GM23338 (cell line): ENCODE results near the gene XRN2.

ENCODE experiments used
- CREB1 ChIP-seq: fragments of 250-450 bp; sonication (Bioruptor Pico); IDR thresholded peaks from 2 replicates; pipeline ENCODE4 v1.5.0; 2020; ENCODE audit warnings: low read depth, mild to moderate bottlenecking, moderate library complexity
- CTCF ChIP-seq, 2 experiments: fragments of 200-600 bp in 1 of 2; sonication (generic) in 1 of 2; conservative IDR thresholded peaks; 2 replicates each; pipeline versions ENCODE4 v1.5.1 to v1.6.1; 2016 to 2017; ENCODE audit warnings: antibody characterized with exemption in 2 of 2, low read depth in 2 of 2, mild to moderate bottlenecking in 2 of 2, moderate library complexity in 1 of 2
- EZH2 ChIP-seq: fragments of 200-600 bp; sonication (generic); IDR thresholded peaks from one replicate; pipeline ENCODE4 v1.8.0; 2017; ENCODE audit warnings: antibody characterized with exemption, mild to moderate bottlenecking, low read depth; ENCODE audit not compliant: unreplicated experiment
- EZH2phosphoT487 ChIP-seq: fragments of 200-600 bp; sonication (generic); IDR thresholded peaks from one replicate; pipeline ENCODE4 v1.8.1; 2018; ENCODE audit warnings: antibody characterized with exemption; ENCODE audit not compliant: unreplicated experiment
- JUNB ChIP-seq: IDR thresholded peaks from one replicate; pipeline ENCODE4 v1.6.1; 2016; ENCODE audit warnings: antibody characterized with exemption; ENCODE audit not compliant: unreplicated experiment
- NANOG ChIP-seq: IDR thresholded peaks from 2 replicates; pipeline ENCODE4 v1.6.1; 2016; ENCODE audit warnings: antibody characterized with exemption, borderline replicate concordance
- POLR2AphosphoS5 ChIP-seq: IDR thresholded peaks from 2 replicates; pipeline ENCODE4 v1.6.1; 2016; ENCODE audit warnings: antibody characterized with exemption, low read depth
- STAT1 ChIP-seq: IDR thresholded peaks from one replicate; pipeline ENCODE4 v1.6.1; 2016; ENCODE audit warnings: antibody characterized with exemption; ENCODE audit not compliant: unreplicated experiment
- ZNF114 ChIP-seq: fragments of 250-450 bp; sonication (Bioruptor Pico); IDR thresholded peaks from 2 replicates; pipeline ENCODE4 v1.5.0; 2020; ENCODE audit warnings: mild to moderate bottlenecking, moderate library complexity
- TF ChIP-seq, protein P1 (sequence below): IDR thresholded peaks from one replicate; pipeline ENCODE4 v1.6.1; 2018; ENCODE audit warnings: antibody characterized with exemption; ENCODE audit not compliant: unreplicated experiment

DNA sequence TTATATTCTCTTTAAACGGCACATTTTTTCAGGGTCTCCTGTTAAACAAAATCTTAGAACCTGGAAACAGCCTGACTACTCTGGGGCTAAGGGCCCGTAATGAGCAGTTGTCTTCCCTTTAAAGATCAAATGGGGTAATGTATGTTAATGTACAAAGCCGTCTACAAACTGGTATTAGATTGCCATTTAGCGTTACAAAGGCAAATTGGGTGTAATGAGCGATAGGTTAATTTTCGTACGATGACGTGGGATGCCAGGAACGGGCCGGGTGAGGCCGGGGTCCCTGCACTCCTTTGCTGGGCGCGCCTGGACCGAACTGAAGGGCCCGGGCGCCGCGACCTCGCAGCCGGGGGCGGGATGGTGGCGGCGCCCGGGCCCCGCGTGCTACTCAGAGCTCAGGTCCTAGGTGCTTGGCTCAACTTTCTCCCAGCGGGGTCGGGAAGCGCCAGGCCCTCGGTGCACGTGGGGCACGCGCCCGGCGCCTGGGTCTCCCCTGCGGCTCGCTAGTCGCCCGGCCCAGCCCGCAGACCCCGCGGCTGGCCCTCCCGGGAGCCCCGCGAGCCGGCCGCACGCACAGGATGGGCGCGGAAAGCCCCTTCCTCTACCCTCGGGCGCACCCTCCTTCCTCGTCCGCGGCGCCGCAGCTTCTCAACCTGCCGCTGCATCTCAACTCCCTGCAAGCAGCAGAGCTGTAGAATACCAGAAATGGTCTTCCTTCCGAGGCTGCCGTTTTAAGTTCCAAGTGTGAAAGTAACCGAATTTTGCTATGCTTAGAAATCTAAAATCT lies 88.2 kb downstream of the XRN2 start:
- TF ChIP-seq CTCF (conservative IDR thresholded peaks at IDR 0.05; ENCODE audit: low read depth in 2 of 2), result no peak
- peak; percentile 20 for TF ChIP-seq EZH2
- no peak for TF ChIP-seq EZH2phosphoT487
- TF ChIP-seq POLR2AphosphoS5, result no peak
- peak; percentile 7; the same call in 1 of the 2 replicates for TF ChIP-seq CREB1 (CRISPR knock-in tag)
- no peak for TF ChIP-seq NANOG
- TF ChIP-seq, protein P1, sequence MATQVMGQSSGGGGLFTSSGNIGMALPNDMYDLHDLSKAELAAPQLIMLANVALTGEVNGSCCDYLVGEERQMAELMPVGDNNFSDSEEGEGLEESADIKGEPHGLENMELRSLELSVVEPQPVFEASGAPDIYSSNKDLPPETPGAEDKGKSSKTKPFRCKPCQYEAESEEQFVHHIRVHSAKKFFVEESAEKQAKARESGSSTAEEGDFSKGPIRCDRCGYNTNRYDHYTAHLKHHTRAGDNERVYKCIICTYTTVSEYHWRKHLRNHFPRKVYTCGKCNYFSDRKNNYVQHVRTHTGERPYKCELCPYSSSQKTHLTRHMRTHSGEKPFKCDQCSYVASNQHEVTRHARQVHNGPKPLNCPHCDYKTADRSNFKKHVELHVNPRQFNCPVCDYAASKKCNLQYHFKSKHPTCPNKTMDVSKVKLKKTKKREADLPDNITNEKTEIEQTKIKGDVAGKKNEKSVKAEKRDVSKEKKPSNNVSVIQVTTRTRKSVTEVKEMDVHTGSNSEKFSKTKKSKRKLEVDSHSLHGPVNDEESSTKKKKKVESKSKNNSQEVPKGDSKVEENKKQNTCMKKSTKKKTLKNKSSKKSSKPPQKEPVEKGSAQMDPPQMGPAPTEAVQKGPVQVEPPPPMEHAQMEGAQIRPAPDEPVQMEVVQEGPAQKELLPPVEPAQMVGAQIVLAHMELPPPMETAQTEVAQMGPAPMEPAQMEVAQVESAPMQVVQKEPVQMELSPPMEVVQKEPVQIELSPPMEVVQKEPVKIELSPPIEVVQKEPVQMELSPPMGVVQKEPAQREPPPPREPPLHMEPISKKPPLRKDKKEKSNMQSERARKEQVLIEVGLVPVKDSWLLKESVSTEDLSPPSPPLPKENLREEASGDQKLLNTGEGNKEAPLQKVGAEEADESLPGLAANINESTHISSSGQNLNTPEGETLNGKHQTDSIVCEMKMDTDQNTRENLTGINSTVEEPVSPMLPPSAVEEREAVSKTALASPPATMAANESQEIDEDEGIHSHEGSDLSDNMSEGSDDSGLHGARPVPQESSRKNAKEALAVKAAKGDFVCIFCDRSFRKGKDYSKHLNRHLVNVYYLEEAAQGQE, result no peak
- no peak for TF ChIP-seq JUNB
- TF ChIP-seq ZNF114, result no peak
- no peak for TF ChIP-seq STAT1
